SU-DHL-6 (cell line): ENCODE data around the gene PMF1.

ENCODE experiments used
- EZH2phosphoT487 ChIP-seq: fragments of 200-600 bp; sonication (generic), shearing (Covaris generic); conservative IDR thresholded peaks from 2 replicates; pipeline ENCODE4 v1.6.1; 2018; ENCODE audit warnings: mild to moderate bottlenecking, antibody characterized with exemption, low read length, moderate library complexity, mixed read lengths
- TF ChIP-seq, protein P1 (sequence below): fragments of 200-600 bp; sonication (generic); IDR thresholded peaks from one replicate; pipeline ENCODE4 v1.5.1; 2017; ENCODE audit warnings: antibody characterized with exemption, mild to moderate bottlenecking, low read length, moderate library complexity; ENCODE audit not compliant: insufficient read depth, poor library complexity, severe bottlenecking

DNA sequence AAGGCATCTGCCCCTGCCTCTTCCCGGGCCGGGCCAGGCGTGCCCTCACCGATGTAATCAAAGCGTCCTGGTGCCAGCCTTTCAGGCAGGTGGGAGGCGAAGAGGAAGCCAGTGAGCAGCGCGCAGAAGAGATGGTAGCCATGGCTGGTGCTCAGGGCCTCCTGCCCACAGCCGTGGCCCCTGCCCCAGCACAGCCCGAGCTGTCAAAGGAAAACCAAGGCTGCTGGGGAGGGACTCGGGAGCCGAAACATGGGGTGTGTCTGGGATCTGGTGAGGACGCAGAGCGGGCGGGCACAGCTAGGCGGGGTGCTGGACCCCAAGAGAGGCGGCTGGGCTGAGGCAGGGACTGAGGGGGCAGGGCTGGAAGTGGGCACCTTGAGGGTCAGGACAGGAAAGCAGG is 31.9 kb downstream of the PMF1 start:
- TF ChIP-seq, protein P1, sequence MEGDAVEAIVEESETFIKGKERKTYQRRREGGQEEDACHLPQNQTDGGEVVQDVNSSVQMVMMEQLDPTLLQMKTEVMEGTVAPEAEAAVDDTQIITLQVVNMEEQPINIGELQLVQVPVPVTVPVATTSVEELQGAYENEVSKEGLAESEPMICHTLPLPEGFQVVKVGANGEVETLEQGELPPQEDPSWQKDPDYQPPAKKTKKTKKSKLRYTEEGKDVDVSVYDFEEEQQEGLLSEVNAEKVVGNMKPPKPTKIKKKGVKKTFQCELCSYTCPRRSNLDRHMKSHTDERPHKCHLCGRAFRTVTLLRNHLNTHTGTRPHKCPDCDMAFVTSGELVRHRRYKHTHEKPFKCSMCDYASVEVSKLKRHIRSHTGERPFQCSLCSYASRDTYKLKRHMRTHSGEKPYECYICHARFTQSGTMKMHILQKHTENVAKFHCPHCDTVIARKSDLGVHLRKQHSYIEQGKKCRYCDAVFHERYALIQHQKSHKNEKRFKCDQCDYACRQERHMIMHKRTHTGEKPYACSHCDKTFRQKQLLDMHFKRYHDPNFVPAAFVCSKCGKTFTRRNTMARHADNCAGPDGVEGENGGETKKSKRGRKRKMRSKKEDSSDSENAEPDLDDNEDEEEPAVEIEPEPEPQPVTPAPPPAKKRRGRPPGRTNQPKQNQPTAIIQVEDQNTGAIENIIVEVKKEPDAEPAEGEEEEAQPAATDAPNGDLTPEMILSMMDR, result no peak
- no peak for TF ChIP-seq EZH2phosphoT487
